Activated CD8-positive, alpha-beta memory T cell treated with anti-CD3 and anti-CD28 coated beads, Interleukin-2, amount 50 U/mL, for 1 hour (primary cell): Measurements from ENCODE around the gene MSH5.
"Not testable (repeated sequence)": the region's sequence is repeated elsewhere in the genome, so short reads cannot be mapped to it uniquely, and the experiment has no call there.

Source experiments
- DNase-seq: peaks from one replicate; pipeline ENCODE4 v3.0.0-alpha.2; 2020; ENCODE audit errors: extremely low read depth

Gene MSH5

GRCh38 chr6:31778999-31779885 lies 39.4 kb downstream of the MSH5 start:
- DNase-seq, result no peak

GRCh38 chr6:31779908-31780307 lies 40.1 kb downstream of the MSH5 start:
- no peak for DNase-seq

GRCh38 chr6:31780507-31781243 lies 40.9 kb downstream of the MSH5 start:
- DNase-seq, result no peak

- DNase-seq, result no peak
These were observed 41.7 kb downstream of the MSH5 start for GRCh38 chr6:31781244-31782125.

DNA sequence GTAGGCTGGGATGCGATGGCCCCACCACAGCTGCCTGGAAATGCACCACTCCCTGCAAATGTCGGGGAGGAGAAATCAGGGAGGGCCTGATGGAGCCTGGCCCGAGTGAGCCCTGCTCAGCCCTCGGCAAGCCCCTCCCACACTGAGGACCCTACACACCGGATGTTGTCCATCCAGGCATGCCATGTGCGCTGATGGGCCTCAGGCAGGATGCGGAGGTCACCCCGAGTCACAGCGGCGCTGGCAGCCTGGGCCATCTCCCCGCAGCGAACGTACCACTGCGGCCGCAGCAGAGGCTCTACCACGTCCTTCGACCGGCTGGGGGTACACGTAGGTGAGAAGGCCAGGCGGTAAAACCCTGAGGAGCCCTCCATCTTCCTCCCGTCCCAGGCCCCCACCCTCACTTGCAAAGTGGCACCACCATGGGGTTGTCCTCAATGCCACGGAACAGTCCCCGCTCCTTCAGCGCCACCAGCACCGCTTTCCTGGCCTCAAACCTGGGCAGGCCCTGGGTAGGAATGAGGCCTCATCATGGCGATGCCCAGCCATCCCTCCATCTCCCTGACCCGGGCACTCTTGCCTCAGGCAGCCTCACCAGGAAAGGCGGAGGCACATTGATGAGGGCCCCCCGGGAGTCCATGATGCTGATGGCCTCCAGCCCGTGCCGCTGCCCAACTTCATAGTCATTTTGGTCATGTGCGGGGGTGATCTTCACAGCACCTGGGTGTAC lies 42.5 kb downstream of the MSH5 start:
- DNase-seq, result no peak

DNA sequence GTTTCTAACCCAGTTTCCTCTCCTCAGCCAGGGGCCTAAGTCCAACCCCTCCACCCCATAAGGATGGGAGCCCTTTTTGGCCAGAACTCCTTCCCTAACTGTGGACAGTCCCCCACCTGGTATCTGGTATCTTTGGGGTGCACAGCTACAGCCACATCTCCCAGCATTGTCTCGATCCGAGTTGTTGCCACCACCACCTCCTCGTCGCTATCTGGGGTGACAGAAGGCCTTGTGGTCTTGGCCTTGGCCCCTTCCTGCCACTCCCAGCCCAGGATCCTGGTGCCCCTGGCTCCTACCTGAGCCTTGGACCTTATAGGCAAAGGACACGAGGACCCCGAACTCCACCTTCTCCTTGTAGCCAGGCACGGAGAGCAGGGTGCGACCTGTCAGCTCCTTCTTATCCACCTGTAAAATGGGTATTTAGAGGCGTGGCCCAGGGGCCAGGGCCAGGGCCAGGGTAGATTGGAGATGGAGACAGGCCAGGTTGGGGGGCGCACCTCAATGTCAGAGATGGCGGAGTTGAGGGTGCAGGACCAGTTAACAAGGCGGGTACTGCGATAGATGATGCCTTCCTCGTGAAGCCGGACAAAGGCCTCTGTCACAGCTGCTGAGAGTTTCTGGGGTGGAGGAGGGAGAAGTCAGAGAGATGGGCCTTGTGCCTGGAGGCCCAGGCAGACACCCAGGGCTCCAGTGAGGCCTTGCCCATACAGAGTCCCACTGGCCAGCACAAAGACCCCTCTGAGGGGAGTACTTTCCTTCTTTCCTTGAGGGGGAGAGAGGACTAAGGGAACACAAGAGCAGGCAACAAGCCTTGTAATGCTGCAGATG lies 44.5 kb downstream of the MSH5 start:
- DNase-seq, result no peak

DNA sequence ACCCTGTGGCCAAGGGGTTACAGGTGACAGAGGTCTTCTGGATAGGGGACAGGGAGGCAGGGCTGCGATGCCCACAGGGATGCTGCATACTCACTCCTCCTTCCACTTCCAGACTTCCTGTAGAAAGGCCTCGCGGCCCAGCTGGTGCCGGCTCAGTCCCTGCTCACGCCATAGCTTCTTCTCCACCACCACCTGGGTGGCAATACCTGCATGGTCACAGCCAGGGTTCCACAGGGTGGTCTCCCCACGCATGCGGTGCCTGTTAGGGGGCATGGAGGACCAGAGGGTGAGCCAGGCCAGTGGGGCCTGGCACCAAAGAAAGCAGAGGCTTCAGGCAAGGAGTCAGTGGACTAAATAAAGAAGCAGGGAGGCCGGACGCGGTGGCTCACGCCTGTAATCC lies 45.7 kb downstream of the MSH5 start:
- DNase-seq, result no peak

DNA sequence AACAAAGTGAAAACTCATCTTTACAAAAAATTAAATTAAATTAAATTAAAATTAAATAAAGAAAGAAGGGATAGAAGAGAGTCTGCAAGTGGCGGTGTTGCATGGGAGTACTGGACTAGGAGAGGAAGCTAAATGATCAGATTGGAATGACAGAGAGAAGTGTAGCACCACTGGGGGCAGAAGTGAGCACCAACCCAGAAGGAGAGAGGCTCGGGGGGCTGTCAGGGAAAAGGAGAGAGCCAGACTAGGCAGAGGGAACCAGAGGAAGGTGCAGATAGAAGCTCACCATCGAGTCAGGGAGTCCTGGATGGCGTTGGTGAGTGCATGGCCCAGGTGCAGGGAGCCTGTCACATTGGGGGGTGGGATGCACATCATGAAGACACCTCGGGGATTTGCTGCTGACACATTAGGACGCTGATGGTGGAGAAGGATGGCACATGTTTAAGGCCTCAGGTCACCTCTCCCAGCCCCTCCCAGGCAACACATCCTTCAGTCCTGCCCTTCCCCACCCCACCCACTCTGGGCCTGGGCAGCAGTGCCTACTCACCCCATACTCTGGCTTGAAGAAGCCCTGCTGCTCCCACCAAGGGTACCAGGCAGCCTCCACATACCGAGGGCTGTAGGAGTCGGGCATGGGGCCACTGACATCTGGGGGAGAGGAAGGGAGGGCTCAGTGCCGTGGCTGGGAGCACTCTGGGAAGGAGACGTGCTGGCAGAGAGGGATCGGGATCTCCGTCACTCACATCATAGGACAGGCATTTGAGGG lies 51.7 kb downstream of the MSH5 start:
- DNase-seq, result no peak

GRCh38 chr6:31792090-31792374 lies 52.2 kb downstream of the MSH5 start:
- DNase-seq, result no peak

GRCh38 chr6:31792761-31793171 lies 53.0 kb downstream of the MSH5 start:
- DNase-seq, result no peak

- not testable (repeated sequence) for DNase-seq
These were observed 54.1 kb downstream of the MSH5 start for GRCh38 chr6:31793927-31794245.

DNA sequence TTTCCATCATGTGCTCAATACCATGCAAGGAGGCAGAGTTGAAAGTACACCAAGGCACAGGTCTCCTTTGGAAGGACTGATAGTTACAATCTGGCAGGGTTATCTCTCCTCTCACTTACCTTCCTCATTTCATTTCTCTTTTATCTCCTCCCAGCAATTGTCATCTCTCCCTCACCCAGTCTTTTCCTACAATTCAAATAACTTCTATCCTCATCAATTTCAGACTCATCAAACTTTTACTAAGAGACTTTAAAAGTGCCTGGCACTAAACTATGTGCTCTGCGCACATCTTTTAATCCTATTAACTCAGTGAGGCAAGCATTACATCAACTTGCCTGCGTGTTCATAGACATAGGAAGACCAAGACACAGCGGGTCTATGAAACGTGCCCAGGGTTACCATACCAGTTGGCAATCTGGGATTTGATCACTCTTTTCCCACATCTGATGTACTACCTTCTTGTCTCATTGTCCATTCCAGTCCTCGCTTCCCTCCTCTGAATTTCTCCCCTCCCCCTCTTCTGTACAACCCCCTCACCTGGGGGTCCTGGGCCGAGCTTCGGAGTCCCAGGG lies 54.6 kb downstream of the MSH5 start:
- no peak for DNase-seq

GRCh38 chr6:31794866-31795615 lies 55.2 kb downstream of the MSH5 start:
- no peak for DNase-seq

DNA sequence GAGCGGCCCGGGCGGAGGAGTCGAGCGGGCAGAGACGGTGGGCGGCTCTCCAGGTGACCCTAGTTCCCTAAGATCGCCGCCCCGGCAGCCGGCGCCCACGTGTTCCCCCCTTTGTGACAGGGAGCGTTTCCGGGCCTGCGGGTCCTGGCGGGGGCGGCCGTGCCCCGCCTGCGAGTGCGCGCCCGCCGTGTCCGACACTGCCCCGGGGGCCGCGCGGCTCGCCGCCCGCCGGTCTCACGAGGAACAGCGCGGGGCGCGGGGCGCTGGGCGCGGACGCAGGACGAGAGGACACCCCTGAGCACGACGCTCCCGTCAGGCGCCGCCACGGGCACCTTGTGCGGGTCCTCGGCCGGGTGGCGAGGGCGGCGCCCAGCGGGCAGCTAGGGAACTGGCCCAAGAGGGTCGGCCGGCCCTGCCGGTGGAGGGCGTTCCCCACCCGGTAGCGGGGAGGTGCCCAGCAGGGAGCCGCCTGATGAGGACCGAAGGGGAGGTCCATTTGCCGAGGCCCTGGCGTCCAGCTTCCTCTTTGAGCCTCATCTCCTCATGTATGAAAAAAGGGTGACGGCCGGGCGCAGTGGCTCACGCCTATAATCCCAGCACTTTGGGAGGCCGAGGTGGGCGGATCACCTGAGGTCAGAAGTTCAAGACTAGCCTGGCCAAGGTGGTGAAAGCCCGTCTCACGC lies 56.0 kb downstream of the MSH5 start, which contains the start of gene VARS1:
Gene VARS1, minus strand, starts transcription at position 137 of the 683 bp plus-strand sequence. CDS start 535 bp downstream, outside the sequence.
- peak; percentile 46 for DNase-seq

- no peak for DNase-seq
These were observed 57.2 kb downstream of the MSH5 start for GRCh38 chr6:31796993-31797385.

DNA sequence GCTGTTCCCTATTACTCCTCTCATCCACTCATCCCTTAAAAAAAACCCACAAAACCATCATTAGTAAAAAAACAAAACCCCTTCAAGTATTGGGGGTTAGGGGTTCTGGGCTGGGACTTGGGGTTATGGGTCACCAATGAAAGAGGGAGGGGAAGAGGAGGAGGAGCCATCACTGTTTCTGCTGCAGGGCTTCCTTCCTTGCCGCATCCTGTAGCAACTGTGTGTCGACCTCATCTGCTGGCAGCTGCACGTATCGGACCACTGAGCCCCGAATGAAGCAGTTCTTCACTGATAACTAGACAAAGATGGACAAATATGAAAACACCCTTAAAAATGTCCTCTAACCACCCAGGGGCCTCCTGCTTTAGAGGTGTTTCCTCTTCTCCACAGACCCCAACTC lies 57.8 kb downstream of the MSH5 start:
- DNase-seq, result no peak

GRCh38 chr6:31799781-31800180 lies 60.0 kb downstream of the MSH5 start:
- DNase-seq, result no peak
